Activated naive CD4-positive, alpha-beta T cell treated with anti-CD3 and anti-CD28 coated beads, Interleukin-2, amount 10 ng/mL, durations not matched to agents 7 days and 5 days (primary cell): Measurements from ENCODE around the gene ZRSR2.

ENCODE experiments used
- CTCF ChIA-PET: fragments of 350-600 bp; sonication (Branson Sonifier 250); formaldehyde crosslinking; loops from one replicate; lab custom pipeline; 2021; ENCODE audit warnings: antibody characterized with exemption; lab: Charles Lee
- DNase-seq: peaks from one replicate; pipeline ENCODE4 v3.0.0-alpha.2; 2020
- H3K27ac Mint-ChIP-seq: one replicate; pipeline ENCODE4 v1.8.0; 2021; ENCODE audit warnings: mild to moderate bottlenecking, moderate library complexity, mixed read lengths
- H3K27me3 Mint-ChIP-seq: one replicate; pipeline ENCODE4 v1.8.0; 2021; ENCODE audit warnings: mild to moderate bottlenecking, mixed read lengths
- H3K36me3 Mint-ChIP-seq: one replicate; pipeline ENCODE4 v1.8.0; 2021; ENCODE audit warnings: mixed read lengths
- H3K4me1 Mint-ChIP-seq: one replicate; pipeline ENCODE4 v1.8.0; 2021; ENCODE audit warnings: mixed read lengths
- H3K4me3 Mint-ChIP-seq: one replicate; pipeline ENCODE4 v1.8.0; 2021; ENCODE audit warnings: mild to moderate bottlenecking, moderate library complexity, mixed read lengths
- H3K9me3 Mint-ChIP-seq: one replicate; pipeline ENCODE4 v1.8.0; 2021; ENCODE audit warnings: mixed read lengths

Gene ZRSR2

DNA sequence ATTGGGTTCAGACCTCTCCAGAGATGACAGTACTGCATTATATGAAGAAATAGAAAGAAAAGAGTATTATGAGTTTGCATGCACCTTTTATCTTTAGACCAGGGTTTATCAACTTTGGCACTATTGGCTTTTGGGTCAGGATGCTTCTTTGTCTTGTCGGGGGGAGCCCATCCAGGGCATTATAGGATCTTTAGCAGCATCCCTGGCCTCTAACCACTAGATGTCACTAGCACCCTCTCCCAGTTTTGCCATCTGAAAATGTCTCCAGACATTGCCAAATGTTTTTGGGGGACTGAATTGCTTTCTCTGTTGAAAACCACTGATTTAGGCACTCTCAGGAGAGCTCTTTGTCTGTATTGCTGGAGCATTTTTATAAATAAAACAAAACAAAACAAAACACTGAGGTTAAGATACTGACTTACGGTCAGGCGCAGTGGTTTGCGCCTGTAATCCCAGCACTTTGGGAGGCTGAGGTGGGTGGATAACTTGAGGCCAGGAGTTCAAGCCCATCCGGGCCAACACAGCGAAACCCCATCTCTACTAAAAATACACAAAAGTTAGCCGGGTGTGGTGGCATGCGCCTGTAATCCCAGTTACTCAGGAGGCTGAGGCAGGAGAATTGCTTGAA, 28.6 kb upstream of the ZRSR2 start:
- peaks cover 34% of the 10 kb centered on the region for H3K4me1 Mint-ChIP-seq
- CTCF ChIA-PET = no interaction called here
- no peaks in the 10 kb centered on the region for H3K9me3 Mint-ChIP-seq
- H3K27me3 Mint-ChIP-seq = no peaks in the 10 kb centered on the region
- H3K36me3 Mint-ChIP-seq = peaks cover 16% of the 10 kb centered on the region
- H3K27ac Mint-ChIP-seq = no peak overlapping the region
- peak; percentile 39 for DNase-seq
- no peak overlapping the region for H3K4me3 Mint-ChIP-seq

DNA sequence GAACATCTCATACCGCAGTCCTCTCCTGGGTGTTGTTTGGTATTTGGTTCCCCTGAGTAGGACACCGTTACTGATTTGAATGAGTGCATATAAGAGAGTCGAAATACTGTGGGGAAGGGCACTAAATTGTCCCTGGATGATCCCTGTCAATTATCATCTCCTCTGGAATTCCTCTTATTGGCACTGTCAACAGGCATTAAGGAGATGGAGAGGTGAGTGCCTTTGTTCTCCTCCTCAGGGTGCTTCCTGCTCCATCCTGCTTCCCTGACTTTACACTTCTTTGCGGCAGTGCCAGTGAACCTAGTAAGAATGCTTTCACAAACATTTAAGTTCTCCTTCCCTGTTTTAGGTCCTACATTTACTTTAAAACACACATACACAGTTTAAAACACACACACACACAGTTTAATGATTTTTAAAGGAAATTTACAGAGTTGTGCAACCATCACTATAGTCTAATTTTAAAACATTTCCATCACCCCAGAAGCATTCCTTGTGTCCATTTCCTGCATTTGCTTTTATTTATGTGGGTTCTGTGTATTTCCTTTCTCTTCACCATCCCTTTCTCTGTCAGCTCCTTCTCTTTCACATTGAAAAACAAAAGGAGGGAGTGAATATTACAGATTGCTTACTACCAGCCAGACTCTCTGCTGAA, 20.9 kb upstream of the ZRSR2 start:
- DNase-seq = no peak
- Mint-ChIP-seq H3K9me3 (no peaks in the 10 kb centered on the region), H3K36me3 (peaks cover 21% of the 10 kb centered on the region), H3K4me3 (no peak overlapping the region), H3K27me3 (no peaks in the 10 kb centered on the region), H3K27ac (no peak overlapping the region), H3K4me1 (peaks cover 22% of the 10 kb centered on the region)
- CTCF ChIA-PET = no interaction called here

DNA sequence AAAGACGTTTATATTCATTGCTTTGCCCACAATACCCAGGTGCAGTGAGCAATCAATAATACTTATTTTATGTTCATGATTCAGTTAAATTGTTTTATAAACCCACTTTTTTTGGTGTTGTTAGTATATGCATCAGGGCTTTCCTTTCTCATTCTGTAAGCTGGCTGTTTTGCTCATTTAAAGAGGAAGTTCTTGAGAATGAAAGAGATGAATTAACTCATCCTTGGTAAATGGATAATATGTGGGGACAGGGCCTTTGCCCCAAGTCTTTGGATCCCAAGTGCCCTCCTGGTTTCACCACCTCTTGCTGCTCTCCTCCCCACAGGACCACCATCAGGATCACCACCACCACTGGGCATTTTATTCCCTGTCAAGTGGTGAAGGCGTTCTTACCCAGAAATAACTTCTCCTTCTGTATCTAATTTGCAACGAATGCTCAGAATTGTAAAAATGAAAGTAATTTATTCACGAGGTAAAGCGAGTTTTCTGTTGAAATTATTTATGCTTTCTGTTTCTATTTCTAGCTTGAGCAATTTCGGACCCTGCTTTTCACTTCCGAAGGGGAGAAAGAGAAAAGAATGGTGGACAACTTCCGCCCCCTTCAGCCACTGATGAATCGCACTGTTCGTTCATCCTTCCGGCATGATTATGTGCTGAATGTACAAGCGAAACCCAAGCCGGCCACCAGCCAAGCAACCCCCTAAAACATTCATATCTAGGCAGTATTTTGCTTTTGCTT, 8.2 kb upstream of the ZRSR2 start:
- CTCF ChIA-PET = interaction anchor here (1.3 kb wide), 1 partner anchor 19 kb away, joined by 3 read pairs; no protein-coding TSS in a partner anchor
- Mint-ChIP-seq H3K4me3 (peak overlapping the region; percentile 57), H3K27ac (peak overlapping the region; percentile 95), H3K36me3 (peaks cover 23% of the 10 kb centered on the region), H3K27me3 (no peaks in the 10 kb centered on the region), H3K9me3 (no peaks in the 10 kb centered on the region), H3K4me1 (peaks cover 8% of the 10 kb centered on the region)
- peak; percentile 28 for DNase-seq

DNA sequence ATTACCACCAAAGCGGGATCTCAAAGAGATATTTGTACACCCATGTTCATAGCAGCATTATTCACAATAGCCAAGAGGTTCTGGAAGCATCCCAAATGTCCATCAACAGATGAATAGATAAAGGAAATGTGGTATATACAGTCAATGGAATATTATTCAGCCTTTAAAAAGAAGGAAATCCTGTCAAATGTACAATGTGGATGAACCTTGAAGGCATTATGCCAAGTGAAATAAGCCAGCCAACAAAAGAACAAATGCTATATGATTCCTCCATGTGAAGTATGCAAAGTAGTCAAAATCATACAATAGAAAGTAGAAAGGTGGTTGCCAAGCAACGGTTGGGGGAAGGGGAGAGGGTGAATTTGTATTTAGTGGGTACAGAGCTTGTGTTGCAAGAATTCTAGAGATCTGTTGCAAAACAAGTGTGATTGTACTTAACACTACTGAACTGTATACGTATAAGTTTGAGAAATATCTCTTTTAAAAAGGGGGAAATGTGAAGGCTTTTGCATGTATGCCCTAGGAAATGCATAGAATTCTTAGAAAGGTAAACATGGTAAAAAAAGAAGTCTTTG, 5.0 kb upstream of the ZRSR2 start:
- no peaks in the 10 kb centered on the region for H3K27me3 Mint-ChIP-seq
- H3K9me3 Mint-ChIP-seq = no peaks in the 10 kb centered on the region
- H3K4me3 Mint-ChIP-seq = no peak overlapping the region
- H3K27ac Mint-ChIP-seq = no peak overlapping the region
- peaks cover 14% of the 10 kb centered on the region for H3K4me1 Mint-ChIP-seq
- peaks cover 20% of the 10 kb centered on the region for H3K36me3 Mint-ChIP-seq
- CTCF ChIA-PET = interaction anchor here (0.6 kb wide), 1 partner anchor 821 kb away, joined by 3 read pairs; no protein-coding TSS in a partner anchor
- DNase-seq = no peak

DNA sequence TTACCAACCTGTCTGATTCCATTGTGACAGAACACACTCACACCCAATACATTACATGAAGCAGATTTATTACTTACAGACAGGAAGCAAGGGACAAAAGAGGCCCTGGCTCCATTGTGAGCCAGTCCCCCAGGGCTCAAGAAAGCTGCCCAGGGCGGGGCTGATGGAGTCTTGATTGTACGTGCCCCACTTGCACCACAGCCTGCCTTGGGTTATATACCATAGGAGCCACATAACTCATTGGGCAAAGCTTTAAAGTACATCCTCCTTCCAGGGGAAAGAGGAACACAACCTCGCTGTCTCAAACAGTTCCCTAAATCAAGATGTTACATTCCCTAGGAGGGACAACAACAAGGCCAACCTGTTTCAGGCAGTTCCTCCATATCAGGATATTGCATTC, 3.4 kb upstream of the ZRSR2 start:
- H3K9me3 Mint-ChIP-seq = no peaks in the 10 kb centered on the region
- no peak for DNase-seq
- no peak overlapping the region for H3K27ac Mint-ChIP-seq
- CTCF ChIA-PET = no interaction called here
- peaks cover 14% of the 10 kb centered on the region for H3K4me1 Mint-ChIP-seq
- peaks cover 17% of the 10 kb centered on the region for H3K36me3 Mint-ChIP-seq
- no peaks in the 10 kb centered on the region for H3K27me3 Mint-ChIP-seq
- H3K4me3 Mint-ChIP-seq = no peak overlapping the region

DNA sequence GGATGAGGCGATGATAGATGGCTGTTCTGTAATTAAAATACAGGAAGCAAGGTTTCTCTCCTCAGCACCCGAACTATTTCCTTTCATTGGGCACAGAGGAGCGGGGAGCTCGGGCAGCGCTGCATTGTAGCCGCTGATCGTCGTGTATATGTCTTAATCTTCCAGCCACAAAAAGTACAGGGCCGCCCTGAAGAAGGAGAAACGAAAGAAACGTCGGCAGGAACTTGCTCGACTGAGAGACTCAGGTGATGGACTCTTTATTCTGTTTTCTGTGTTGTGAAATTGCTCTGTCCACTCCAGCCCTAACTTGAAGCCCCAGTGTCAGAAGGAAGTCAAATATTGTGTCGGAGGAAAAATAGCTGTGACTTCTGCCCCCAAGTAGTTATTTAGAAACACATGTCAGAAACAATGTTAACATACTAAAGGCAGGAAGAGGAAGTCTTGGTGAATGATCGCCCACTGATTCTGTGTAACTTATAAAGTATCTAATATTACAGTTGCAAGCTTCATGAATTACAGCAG, 546 bp downstream of the ZRSR2 start:
- Mint-ChIP-seq H3K36me3 (peaks cover 13% of the 10 kb centered on the region), H3K27ac (no peak overlapping the region), H3K4me1 (peaks cover 30% of the 10 kb centered on the region), H3K4me3 (no peak overlapping the region), H3K9me3 (no peaks in the 10 kb centered on the region), H3K27me3 (no peaks in the 10 kb centered on the region)
- CTCF ChIA-PET = no interaction called here
- DNase-seq = no peak

DNA sequence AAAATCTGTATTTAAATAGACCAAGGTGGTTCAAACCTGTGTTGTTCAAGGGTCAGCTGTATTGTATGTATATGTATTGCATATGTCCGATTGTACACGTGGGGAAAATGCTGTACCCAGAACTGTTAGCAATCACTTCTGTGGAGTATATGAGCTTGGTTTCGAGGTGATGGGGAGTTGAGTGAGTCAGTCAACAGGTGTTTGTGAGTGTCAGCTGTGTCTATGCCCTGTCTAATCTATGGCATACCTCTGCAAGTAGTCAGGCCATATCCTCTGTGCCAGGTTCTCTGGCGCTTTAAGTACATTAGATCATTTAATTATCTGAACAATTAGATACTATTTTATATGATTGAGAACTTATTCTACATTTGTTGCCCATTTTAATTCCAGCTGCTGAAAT, 7.4 kb downstream of the ZRSR2 start:
- Mint-ChIP-seq H3K4me1 (peaks cover 31% of the 10 kb centered on the region), H3K4me3 (no peak overlapping the region), H3K27ac (no peak overlapping the region), H3K36me3 (peaks cover 26% of the 10 kb centered on the region), H3K27me3 (no peaks in the 10 kb centered on the region), H3K9me3 (no peaks in the 10 kb centered on the region)
- CTCF ChIA-PET = interaction anchor here (0.7 kb wide), 1 partner anchor 593 kb away, joined by 3 read pairs; no protein-coding TSS in a partner anchor
- no peak for DNase-seq

DNA sequence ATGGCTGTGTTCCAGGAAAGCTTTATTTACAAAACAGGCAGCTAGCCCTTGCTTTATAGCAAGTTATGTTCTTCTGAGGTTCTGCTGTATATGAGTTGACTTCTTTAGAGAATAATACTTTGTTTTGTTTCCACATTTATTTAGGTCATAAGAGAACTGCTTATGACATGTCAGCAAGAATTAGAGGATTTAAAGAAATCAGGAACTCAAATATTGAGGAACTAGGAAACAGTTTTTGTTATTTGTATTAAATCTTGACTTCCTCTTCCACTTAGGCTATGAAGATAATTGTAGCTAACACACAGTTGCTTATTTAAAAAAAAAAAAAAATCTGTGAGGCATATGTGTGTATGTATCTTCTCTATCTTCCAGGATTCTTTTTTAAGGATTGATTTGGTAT, 14.3 kb downstream of the ZRSR2 start:
- Mint-ChIP-seq H3K4me3 (no peak overlapping the region), H3K36me3 (peaks cover 19% of the 10 kb centered on the region), H3K9me3 (no peaks in the 10 kb centered on the region), H3K27me3 (no peaks in the 10 kb centered on the region), H3K27ac (no peak overlapping the region), H3K4me1 (no peaks in the 10 kb centered on the region)
- no peak for DNase-seq
- CTCF ChIA-PET = no interaction called here

DNA sequence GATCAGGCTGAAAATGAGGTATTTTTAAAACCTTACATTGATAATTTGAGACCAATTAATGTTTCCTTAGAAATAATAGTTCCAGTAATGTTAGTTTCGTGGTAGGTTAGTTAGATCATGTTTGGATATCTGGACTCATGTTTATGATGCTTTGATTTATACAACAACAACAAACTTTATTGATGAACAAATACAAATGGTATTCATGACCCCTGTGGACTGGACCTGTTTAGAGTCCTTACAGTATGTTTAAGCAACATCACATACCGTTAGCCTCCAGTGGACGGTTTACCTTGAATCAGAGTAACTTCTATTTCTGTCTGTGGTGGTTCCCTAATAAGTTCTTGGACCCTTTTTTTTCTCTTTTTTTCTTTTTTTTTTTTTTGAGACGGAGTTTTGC, 18.0 kb downstream of the ZRSR2 start:
- no peak overlapping the region for H3K27ac Mint-ChIP-seq
- H3K9me3 Mint-ChIP-seq = no peaks in the 10 kb centered on the region
- peaks cover 32% of the 10 kb centered on the region for H3K36me3 Mint-ChIP-seq
- CTCF ChIA-PET = no interaction called here
- DNase-seq = no peak
- no peaks in the 10 kb centered on the region for H3K27me3 Mint-ChIP-seq
- no peak overlapping the region for H3K4me3 Mint-ChIP-seq
- H3K4me1 Mint-ChIP-seq = peaks cover 8% of the 10 kb centered on the region

DNA sequence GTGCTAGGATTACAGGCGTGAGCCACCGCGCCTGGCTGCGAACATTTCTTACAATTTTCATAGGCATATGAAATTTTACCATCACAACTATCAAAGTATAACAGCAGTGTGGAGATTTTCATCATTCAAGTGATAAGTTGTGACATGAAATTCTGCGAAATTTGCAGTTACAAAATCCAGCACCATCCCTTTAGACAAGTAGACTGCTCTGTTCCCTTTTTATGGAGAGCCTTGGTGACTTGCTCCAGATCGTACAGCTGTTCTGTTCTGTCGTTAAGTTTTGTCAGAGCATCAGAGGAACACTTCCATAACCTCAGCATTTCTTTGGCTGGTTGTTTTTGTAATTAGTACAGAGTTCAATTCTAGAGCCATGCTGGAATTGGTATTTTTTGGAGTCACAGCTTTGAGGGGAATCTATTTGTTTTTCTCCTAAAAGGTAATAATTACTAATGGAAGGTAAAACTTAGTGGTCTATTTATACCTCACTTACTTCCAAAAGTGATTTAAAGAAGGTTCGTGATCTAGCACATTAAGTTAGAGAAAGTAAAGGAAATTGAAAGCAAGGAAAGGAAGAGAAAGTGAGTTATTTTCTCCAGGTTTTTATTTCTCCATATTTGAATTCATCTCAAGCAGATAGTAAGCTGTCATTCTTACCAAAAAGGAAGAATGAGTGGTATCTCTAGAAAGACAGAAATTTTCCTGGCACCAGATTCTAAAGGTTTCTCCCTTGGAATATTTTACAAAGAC, 22.1 kb downstream of the ZRSR2 start:
- peaks cover 34% of the 10 kb centered on the region for H3K36me3 Mint-ChIP-seq
- CTCF ChIA-PET = no interaction called here
- no peaks in the 10 kb centered on the region for H3K9me3 Mint-ChIP-seq
- H3K27ac Mint-ChIP-seq = peak overlapping the region; percentile 33
- no peak for DNase-seq
- no peak overlapping the region for H3K4me3 Mint-ChIP-seq
- H3K4me1 Mint-ChIP-seq = peaks cover 45% of the 10 kb centered on the region
- no peaks in the 10 kb centered on the region for H3K27me3 Mint-ChIP-seq

DNA sequence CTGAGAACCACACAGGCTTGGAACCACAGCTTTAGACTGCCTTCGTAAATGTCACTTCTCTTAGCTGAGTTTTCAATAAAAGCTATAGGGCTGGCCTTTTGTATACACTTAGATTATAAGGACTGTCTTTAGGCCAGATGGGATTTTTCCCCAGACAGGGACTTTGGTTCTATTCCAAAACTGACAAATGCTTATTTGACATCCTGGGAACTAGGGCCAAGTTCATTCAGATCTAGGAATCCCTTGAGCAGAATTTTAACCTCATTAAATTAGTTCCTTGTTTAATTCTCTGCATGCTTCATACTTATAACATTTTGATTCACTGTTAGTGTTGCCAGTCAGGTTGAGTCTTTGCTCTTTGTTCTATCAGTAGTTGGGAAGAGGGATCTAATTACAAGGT, 23.1 kb downstream of the ZRSR2 start:
- no peaks in the 10 kb centered on the region for H3K27me3 Mint-ChIP-seq
- H3K4me3 Mint-ChIP-seq = no peak overlapping the region

DNA sequence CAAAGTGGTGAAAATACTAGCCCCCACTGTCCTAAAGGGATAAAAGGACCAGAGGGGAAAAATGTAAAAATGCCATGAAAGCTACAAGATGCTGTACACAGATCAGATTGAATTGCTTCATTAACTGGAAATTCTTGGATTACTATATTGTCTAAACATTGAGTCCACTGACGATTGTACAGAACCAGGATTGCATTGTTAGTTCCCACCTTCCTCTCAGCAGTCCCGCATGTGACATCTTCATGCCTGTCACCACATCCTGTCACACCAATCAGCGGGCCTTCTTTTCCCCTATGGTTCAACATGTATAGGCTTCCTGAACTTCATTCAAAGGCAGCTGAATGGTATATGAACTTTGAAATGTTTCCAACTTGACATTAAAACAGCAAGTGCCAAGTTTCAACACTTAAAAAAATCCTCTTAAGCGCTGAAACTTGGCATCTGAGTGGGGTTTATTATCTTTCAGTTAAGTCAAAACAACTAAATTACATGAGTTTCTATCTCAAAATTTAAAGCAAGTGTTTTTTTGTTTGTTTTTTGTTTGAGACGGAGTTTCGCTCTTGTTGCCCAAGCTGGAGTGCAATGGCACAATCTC, 24.6 kb downstream of the ZRSR2 start:
- Mint-ChIP-seq H3K27me3 (no peaks in the 10 kb centered on the region), H3K36me3 (peaks cover 36% of the 10 kb centered on the region), H3K27ac (no peak overlapping the region), H3K4me1 (peaks cover 50% of the 10 kb centered on the region), H3K9me3 (no peaks in the 10 kb centered on the region), H3K4me3 (no peak overlapping the region)
- DNase-seq = peak; percentile 31
- CTCF ChIA-PET = no interaction called here

More for the DNA sequence above, 23.1 kb downstream of the ZRSR2 start:
- no peaks in the 10 kb centered on the region for H3K9me3 Mint-ChIP-seq
- peaks cover 40% of the 10 kb centered on the region for H3K36me3 Mint-ChIP-seq
- no peak for DNase-seq
- CTCF ChIA-PET = no interaction called here
- peaks cover 50% of the 10 kb centered on the region for H3K4me1 Mint-ChIP-seq
- no peak overlapping the region for H3K27ac Mint-ChIP-seq

DNA sequence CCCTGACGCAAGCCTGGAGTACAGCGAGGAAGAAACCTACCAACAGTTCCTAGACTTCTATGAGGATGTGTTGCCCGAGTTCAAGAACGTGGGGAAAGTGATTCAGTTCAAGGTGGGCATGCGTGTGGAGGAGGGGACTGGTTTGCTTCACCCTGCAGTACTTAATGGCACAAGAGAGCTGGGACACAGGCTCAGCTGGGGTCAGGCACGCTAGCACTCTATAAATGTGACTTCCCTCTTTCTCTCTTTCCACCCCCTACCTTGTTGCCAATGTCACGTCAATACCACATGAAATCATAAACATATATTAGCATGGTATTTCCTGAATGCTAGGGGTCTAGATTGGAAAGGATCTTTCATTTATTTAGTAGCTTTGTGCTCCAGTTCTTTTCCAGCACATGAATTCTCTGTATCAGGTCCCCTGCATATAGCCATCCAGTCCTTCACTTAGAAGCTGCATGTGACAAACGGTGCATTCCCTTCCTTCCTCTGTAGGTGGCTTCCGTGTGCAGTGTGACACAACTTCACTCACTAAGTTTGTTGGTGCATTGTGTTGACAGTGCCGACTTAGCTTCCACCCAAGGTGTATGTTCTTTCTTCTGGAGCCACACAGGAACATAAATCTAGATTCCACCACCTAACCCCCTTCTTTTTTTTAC, 25.6 kb downstream of the ZRSR2 start:
- H3K27me3 Mint-ChIP-seq = no peaks in the 10 kb centered on the region
- no peak overlapping the region for H3K4me3 Mint-ChIP-seq
- H3K27ac Mint-ChIP-seq = peak overlapping the region; percentile 90
- CTCF ChIA-PET = no interaction called here
- H3K9me3 Mint-ChIP-seq = no peaks in the 10 kb centered on the region
- H3K36me3 Mint-ChIP-seq = peaks cover 39% of the 10 kb centered on the region
- peaks cover 50% of the 10 kb centered on the region for H3K4me1 Mint-ChIP-seq
- peak; percentile 47 for DNase-seq
